ENCODE data around the gene GINS1. TPM values are rescaled to one million over a fixed set of nuclear protein-coding genes. Genes with fewer than 3 reads are reported as not detected.
"Not testable (repeated sequence)": the region's sequence is repeated elsewhere in the genome, so short reads cannot be mapped to it uniquely, and the experiment has no call there.

The GINS1 gene
- total RNA-seq, 1 experiment from 2014 or later, result 14.4 TPM

DNA sequence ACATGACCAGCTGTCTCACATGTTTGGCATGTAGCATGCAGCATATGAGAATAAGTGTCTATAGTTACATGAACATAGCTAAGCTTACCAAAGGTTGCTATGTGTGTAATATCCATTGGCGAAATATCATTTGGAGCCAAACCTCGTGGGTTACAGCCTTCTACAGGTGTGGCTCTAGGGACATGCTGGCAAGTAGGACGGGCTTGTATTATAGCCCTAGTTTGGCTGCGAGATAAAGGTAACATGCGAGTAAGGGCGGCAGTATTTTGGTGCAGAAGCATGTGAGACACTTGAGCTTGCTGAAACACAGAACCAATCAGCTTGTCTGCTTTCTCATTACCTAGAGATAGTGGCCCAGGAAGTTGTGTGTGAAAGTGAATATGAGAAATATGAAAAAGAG, 10.4 kb upstream of the GINS1 start:
- no peak for DNase-seq
- no peaks in the 10 kb centered on the region for H3K9me2 ChIP-seq (replicated peaks; ENCODE audit: insufficient read depth, low read length)
- H4K20me1 ChIP-seq (ENCODE audit: insufficient read depth, low read depth, low read length), result no peaks in the 10 kb centered on the region
- no peak overlapping the region for H2AFZ ChIP-seq (ENCODE audit: low read length)
- H3K4me1 ChIP-seq (ENCODE audit: low read length), result peaks cover 24% of the 10 kb centered on the region
- H3K9ac ChIP-seq (ENCODE audit: low read length), result no peak overlapping the region
- no peaks in the 10 kb centered on the region for H3K27me3 ChIP-seq (ENCODE audit: low read length)
- H3K36me3 ChIP-seq (ENCODE audit: insufficient read depth, low read length), result no peaks in the 10 kb centered on the region
- no peak overlapping the region for H3K27ac ChIP-seq (ENCODE audit: low read length)
- no peaks in the 10 kb centered on the region for H3K79me2 ChIP-seq (ENCODE audit: low read length)
- H3K4me3 ChIP-seq (ENCODE audit: low read length), result no peak overlapping the region
- H3K4me2 ChIP-seq (ENCODE audit: low read depth, low read length, poor library complexity, severe bottlenecking), result no peak overlapping the region
- H3K9me3 ChIP-seq (ENCODE audit: low read length), result no peaks in the 10 kb centered on the region

DNA sequence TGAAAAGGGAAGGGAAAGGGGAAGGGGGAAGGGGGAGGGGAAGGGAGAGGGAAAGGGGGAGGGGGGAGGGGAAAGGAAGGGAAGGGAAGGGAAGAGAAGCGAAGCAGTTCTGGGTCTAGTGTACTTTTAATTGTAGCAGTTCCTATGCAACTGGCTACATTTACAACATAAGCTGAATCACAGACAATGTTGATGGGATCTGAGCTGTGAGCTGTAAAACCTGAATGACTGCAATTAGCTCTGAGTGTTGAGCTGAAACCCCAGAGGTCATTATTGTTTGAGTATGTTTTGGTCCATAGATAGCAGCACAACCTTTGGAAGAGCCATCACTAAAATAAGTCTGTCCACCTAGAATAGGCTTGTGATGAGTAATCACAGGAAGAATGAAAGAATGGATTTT, 9.7 kb upstream of the GINS1 start:
- H4K20me1 ChIP-seq (ENCODE audit: insufficient read depth, low read depth, low read length), result no peaks in the 10 kb centered on the region
- H3K27me3 ChIP-seq (ENCODE audit: low read length), result no peaks in the 10 kb centered on the region
- DNase-seq, result no peak
- no peak overlapping the region for H3K4me2 ChIP-seq (ENCODE audit: low read depth, low read length, poor library complexity, severe bottlenecking)
- no peak overlapping the region for H3K27ac ChIP-seq (ENCODE audit: low read length)
- no peaks in the 10 kb centered on the region for H3K36me3 ChIP-seq (ENCODE audit: insufficient read depth, low read length)
- no peaks in the 10 kb centered on the region for H3K79me2 ChIP-seq (ENCODE audit: low read length)
- no peak overlapping the region for H3K9ac ChIP-seq (ENCODE audit: low read length)
- no peaks in the 10 kb centered on the region for H3K9me2 ChIP-seq (replicated peaks; ENCODE audit: insufficient read depth, low read length)
- peaks cover 24% of the 10 kb centered on the region for H3K4me1 ChIP-seq (ENCODE audit: low read length)
- H2AFZ ChIP-seq (ENCODE audit: low read length), result no peak overlapping the region
- no peak overlapping the region for H3K4me3 ChIP-seq (ENCODE audit: low read length)
- peaks cover 5% of the 10 kb centered on the region; the same call in 1 of the 2 replicates for H3K9me3 ChIP-seq (ENCODE audit: low read length)

DNA sequence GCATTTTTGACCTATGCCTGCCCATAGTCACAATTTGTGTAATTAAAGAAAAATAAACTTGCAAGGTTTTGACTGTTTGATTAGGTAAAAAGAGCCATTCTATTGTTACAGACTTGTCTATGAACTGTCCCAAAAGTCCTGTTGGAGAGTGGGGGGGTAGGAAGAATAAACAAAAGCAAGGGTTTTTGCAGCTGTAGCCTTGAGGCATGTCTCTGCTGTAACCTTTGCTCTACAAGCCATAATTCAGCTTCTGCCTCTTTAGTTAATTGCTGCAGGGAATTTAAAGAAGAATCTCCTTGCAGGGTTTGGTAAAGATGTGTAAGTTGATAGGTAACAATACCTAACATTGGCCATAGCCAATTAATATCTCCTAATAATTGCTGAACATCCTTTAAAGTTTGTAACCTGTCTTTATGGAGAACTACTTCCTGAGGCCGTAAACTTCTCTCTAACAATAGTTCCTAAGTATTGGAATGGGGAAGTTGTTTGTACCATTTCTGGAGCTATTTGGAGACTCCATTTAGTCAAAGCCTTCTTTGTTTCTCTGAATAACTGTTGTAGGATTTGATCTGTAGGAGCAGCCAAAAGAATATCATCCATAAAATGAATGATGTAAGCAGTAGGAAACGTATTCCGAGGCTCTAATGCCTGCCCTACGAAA, 9.0 kb upstream of the GINS1 start:
- Histone ChIP-seq H3K4me2 (ENCODE audit: low read depth, low read length, poor library complexity, severe bottlenecking) (no peak overlapping the region), H3K27me3 (ENCODE audit: low read length) (no peaks in the 10 kb centered on the region), H3K9me3 (ENCODE audit: low read length) (peaks cover 11% of the 10 kb centered on the region; the same call in 1 of the 2 replicates), H4K20me1 (ENCODE audit: insufficient read depth, low read depth, low read length) (no peaks in the 10 kb centered on the region), H3K9ac (ENCODE audit: low read length) (no peak overlapping the region), H3K4me1 (ENCODE audit: low read length) (peaks cover 23% of the 10 kb centered on the region), H2AFZ (ENCODE audit: low read length) (no peak overlapping the region), H3K79me2 (ENCODE audit: low read length) (no peaks in the 10 kb centered on the region), H3K36me3 (ENCODE audit: insufficient read depth, low read length) (no peaks in the 10 kb centered on the region), H3K9me2 (replicated peaks; ENCODE audit: insufficient read depth, low read length) (no peaks in the 10 kb centered on the region), H3K27ac (ENCODE audit: low read length) (no peak overlapping the region), H3K4me3 (ENCODE audit: low read length) (no peak overlapping the region)
- DNase-seq, result no peak

DNA sequence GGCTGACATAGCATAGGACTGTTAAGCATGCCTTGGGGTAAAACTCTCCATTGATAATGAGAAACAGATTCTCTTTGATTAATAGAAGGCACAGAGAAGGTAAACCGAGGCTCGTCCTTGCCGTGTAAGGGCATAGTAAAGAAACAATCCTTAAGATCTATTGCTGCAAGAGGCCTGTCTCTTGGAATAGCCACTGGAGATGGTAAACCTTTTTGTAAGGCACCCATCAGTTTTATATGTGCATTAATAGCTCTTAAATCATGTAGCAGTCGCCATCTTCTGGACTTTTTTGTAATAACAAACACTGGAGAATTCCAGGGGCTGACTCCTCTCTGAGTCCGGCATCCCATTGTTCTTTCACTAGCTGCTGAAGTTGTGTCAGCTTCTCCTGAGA, 8.4 kb upstream of the GINS1 start:
- no peaks in the 10 kb centered on the region for H3K9me2 ChIP-seq (replicated peaks; ENCODE audit: insufficient read depth, low read length)
- H3K27me3 ChIP-seq (ENCODE audit: low read length), result no peaks in the 10 kb centered on the region
- no peak overlapping the region for H3K4me3 ChIP-seq (ENCODE audit: low read length)
- H3K36me3 ChIP-seq (ENCODE audit: insufficient read depth, low read length), result no peaks in the 10 kb centered on the region
- peak; percentile 80 for DNase-seq
- no peaks in the 10 kb centered on the region for H3K79me2 ChIP-seq (ENCODE audit: low read length)
- H3K9me3 ChIP-seq (ENCODE audit: low read length), result peaks cover 16% of the 10 kb centered on the region; the same call in 1 of the 2 replicates
- no peak overlapping the region for H2AFZ ChIP-seq (ENCODE audit: low read length)
- H3K4me2 ChIP-seq (ENCODE audit: low read depth, low read length, poor library complexity, severe bottlenecking), result no peak overlapping the region
- H3K27ac ChIP-seq (ENCODE audit: low read length), result no peak overlapping the region
- no peaks in the 10 kb centered on the region for H4K20me1 ChIP-seq (ENCODE audit: insufficient read depth, low read depth, low read length)
- no peak overlapping the region for H3K9ac ChIP-seq (ENCODE audit: low read length)
- H3K4me1 ChIP-seq (ENCODE audit: low read length), result peaks cover 18% of the 10 kb centered on the region

DNA sequence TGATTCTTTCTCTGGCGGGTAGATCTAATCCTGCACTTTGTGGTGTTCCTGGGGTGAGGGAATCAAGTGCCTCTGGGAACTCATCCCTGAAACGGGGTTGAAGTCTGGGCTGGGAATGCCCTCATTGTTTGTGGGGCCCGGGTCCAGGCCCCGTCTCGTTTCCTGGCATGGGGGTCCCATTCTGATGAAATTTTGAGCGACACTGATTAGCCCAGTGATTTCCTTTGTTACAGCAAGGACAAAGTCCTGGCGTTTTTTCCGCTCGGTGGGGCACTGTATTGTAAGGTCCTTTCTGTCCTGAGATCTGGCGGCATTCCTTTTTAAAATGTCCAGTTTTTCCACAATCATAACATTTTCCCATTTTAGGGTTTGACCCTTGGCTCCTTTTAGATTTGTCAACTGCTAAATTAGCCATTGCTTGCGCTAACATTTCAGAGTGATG, 7.2 kb upstream of the GINS1 start:
- not testable (repeated sequence) for H2AFZ ChIP-seq (ENCODE audit: low read length); H3K27me3 ChIP-seq (ENCODE audit: low read length); DNase-seq; H3K4me2 ChIP-seq (ENCODE audit: low read depth, low read length, poor library complexity, severe bottlenecking); H3K9me2 ChIP-seq (replicated peaks; ENCODE audit: insufficient read depth, low read length); H4K20me1 ChIP-seq (ENCODE audit: insufficient read depth, low read depth, low read length); H3K4me3 ChIP-seq (ENCODE audit: low read length); H3K9ac ChIP-seq (ENCODE audit: low read length); H3K79me2 ChIP-seq (ENCODE audit: low read length); H3K4me1 ChIP-seq (ENCODE audit: low read length); H3K36me3 ChIP-seq (ENCODE audit: insufficient read depth, low read length); H3K27ac ChIP-seq (ENCODE audit: low read length)
- H3K9me3 ChIP-seq (ENCODE audit: low read length), result peaks cover 16% of the 10 kb centered on the region; the same call in 1 of the 2 replicates

DNA sequence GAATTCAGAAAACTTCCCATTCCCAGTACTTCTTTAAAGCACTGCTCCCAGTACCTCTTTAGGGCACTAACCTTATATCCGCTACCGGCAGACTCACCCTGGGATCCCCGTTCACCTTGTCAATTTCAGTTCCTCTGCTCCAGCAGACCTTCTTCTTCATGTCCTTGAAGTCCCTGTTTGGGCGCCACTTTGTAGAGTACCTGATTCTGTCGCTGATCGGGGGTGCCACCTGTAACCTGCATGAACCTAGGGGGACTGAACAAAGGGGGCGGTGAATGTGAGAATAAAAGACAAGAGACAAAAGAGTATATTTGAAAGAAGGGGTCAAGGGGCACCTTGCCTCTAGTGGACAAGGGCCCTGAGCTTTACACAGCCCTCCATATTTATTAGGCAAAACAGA, 4.9 kb upstream of the GINS1 start:
- no peaks in the 10 kb centered on the region for H4K20me1 ChIP-seq (ENCODE audit: insufficient read depth, low read depth, low read length)
- peaks cover under 1% of the 10 kb centered on the region; the same call in 1 of the 2 replicates for H3K79me2 ChIP-seq (ENCODE audit: low read length)
- no peak overlapping the region for H3K27ac ChIP-seq (ENCODE audit: low read length)
- H3K9me2 ChIP-seq (replicated peaks; ENCODE audit: insufficient read depth, low read length), result no peaks in the 10 kb centered on the region
- no peak overlapping the region for H2AFZ ChIP-seq (ENCODE audit: low read length)
- H3K27me3 ChIP-seq (ENCODE audit: low read length), result no peaks in the 10 kb centered on the region
- H3K9me3 ChIP-seq (ENCODE audit: low read length), result peaks cover 16% of the 10 kb centered on the region; the same call in 1 of the 2 replicates
- H3K4me3 ChIP-seq (ENCODE audit: low read length), result no peak overlapping the region
- H3K4me1 ChIP-seq (ENCODE audit: low read length), result peaks cover 9% of the 10 kb centered on the region
- no peaks in the 10 kb centered on the region for H3K36me3 ChIP-seq (ENCODE audit: insufficient read depth, low read length)
- no peak overlapping the region for H3K4me2 ChIP-seq (ENCODE audit: low read depth, low read length, poor library complexity, severe bottlenecking)
- no peak for DNase-seq
- no peak overlapping the region for H3K9ac ChIP-seq (ENCODE audit: low read length)

DNA sequence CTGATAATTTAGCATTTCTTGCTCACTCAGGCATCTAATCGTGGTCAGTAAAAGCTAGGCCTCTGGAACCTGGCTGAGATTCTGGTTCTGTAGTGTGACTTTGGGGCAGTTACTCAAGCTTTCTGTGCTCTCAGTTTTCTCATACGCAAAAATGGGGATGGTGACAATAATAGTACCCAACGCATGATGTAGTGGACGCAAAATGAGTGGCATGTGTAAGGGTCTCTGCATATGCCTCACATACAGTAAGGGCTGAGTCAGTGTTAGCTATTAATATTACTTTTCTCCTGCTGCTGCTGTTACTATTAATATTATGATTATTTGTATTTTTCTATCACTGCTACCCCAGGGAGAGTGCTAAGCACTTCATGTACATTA, 686 bp downstream of the GINS1 start:
- peaks cover 8% of the 10 kb centered on the region; the same call in 1 of the 2 replicates for H3K9me3 ChIP-seq (ENCODE audit: low read length)
- H3K27me3 ChIP-seq (ENCODE audit: low read length), result no peaks in the 10 kb centered on the region
- peak overlapping the region; percentile 69 for H2AFZ ChIP-seq (ENCODE audit: low read length)
- H3K4me2 ChIP-seq (ENCODE audit: low read depth, low read length, poor library complexity, severe bottlenecking), result peak overlapping the region; percentile 94
- DNase-seq, result peak; percentile 63
- H3K36me3 ChIP-seq (ENCODE audit: insufficient read depth, low read length), result no peaks in the 10 kb centered on the region
- H3K4me1 ChIP-seq (ENCODE audit: low read length), result peaks cover 19% of the 10 kb centered on the region
- H4K20me1 ChIP-seq (ENCODE audit: insufficient read depth, low read depth, low read length), result no peaks in the 10 kb centered on the region
- peak overlapping the region; percentile 70 for H3K27ac ChIP-seq (ENCODE audit: low read length)
- peak overlapping the region; percentile 90 for H3K9ac ChIP-seq (ENCODE audit: low read length)
- no peaks in the 10 kb centered on the region for H3K9me2 ChIP-seq (replicated peaks; ENCODE audit: insufficient read depth, low read length)
- H3K79me2 ChIP-seq (ENCODE audit: low read length), result peaks cover 50% of the 10 kb centered on the region
- H3K4me3 ChIP-seq (ENCODE audit: low read length), result peak overlapping the region; percentile 94

DNA sequence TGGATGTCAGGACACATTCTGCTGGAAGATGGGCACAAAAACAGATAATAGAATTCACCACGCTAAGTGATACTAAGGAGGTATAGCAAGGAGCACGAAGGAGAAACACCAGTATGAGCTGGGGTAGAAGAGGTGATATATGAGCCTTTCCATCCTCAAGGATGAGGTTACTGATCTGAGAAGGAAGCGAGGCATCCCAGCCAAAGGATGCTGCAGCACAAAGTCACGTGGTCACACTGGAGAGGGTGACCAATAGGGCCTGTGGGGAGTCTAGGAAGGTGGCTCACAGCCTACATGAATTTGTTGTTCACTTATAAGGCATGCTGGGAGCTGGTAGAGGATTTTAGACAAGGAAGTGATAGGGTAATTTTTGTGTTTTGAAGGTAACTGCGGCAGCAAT, 1.4 kb downstream of the GINS1 start:
- H3K27ac ChIP-seq (ENCODE audit: low read length), result no peak overlapping the region; the same call in 1 of the 2 replicates
- peak overlapping the region; percentile 94 for H3K4me2 ChIP-seq (ENCODE audit: low read depth, low read length, poor library complexity, severe bottlenecking)
- 0 out of 2 replicates have a peak, but pooled peaks cover 3% of the 10 kb centered on the region for H3K36me3 ChIP-seq (ENCODE audit: insufficient read depth, low read length)
- H3K79me2 ChIP-seq (ENCODE audit: low read length), result peaks cover 55% of the 10 kb centered on the region
- no peaks in the 10 kb centered on the region for H3K9me2 ChIP-seq (replicated peaks; ENCODE audit: insufficient read depth, low read length)
- no peaks in the 10 kb centered on the region for H4K20me1 ChIP-seq (ENCODE audit: insufficient read depth, low read depth, low read length)
- H3K4me1 ChIP-seq (ENCODE audit: low read length), result peaks cover 19% of the 10 kb centered on the region
- no peaks in the 10 kb centered on the region for H3K27me3 ChIP-seq (ENCODE audit: low read length)
- no peak for DNase-seq
- peaks cover under 1% of the 10 kb centered on the region; the same call in 1 of the 2 replicates for H3K9me3 ChIP-seq (ENCODE audit: low read length)
- no peak overlapping the region for H2AFZ ChIP-seq (ENCODE audit: low read length)
- H3K4me3 ChIP-seq (ENCODE audit: low read length), result peak overlapping the region; percentile 94
- peak overlapping the region; percentile 90 for H3K9ac ChIP-seq (ENCODE audit: low read length)

Data from Karpas-422 (cell line).